IPS-18c (cell line): ENCODE results near the gene AOPEP.

Experiments
- H3K4me3 ChIP-seq: 2 replicates; pipeline ENCODE4 v1.7.0; 2013; ENCODE audit warnings: low read depth, mild to moderate bottlenecking, low read length, moderate library complexity; ENCODE audit not compliant: insufficient read depth
- H3K9me3 ChIP-seq: one replicate; pipeline ENCODE4 v1.6.1; 2013; ENCODE audit warnings: mild to moderate bottlenecking, low read length, moderate library complexity; ENCODE audit not compliant: control insufficient read depth, insufficient read depth

Gene AOPEP

GRCh38 chr9:94779031-94779430 lies 52.5 kb downstream of the AOPEP start:
- no peak overlapping the region for H3K4me3 ChIP-seq
- H3K9me3 ChIP-seq: no peaks in the 10 kb centered on the region

- no peaks in the 10 kb centered on the region for H3K9me3 ChIP-seq
- H3K4me3 ChIP-seq: no peak overlapping the region
Observed at GRCh38 chr9:94779693-94780290, 53.3 kb downstream of the AOPEP start.

GRCh38 chr9:94780516-94780950 lies 54.0 kb downstream of the AOPEP start:
- Histone ChIP-seq H3K4me3 (no peak overlapping the region), H3K9me3 (no peaks in the 10 kb centered on the region)

- Histone ChIP-seq H3K9me3 (no peaks in the 10 kb centered on the region), H3K4me3 (no peak overlapping the region)
Observed at GRCh38 chr9:94782355-94783101, 56.0 kb downstream of the AOPEP start.

- no peak overlapping the region for H3K4me3 ChIP-seq
- no peaks in the 10 kb centered on the region for H3K9me3 ChIP-seq
Observed at GRCh38 chr9:94783102-94783682, 56.7 kb downstream of the AOPEP start.

GRCh38 chr9:94783928-94784327 lies 57.4 kb downstream of the AOPEP start:
- H3K4me3 ChIP-seq: no peak overlapping the region
- no peaks in the 10 kb centered on the region for H3K9me3 ChIP-seq

GRCh38 chr9:94785215-94786169 lies 59.0 kb downstream of the AOPEP start:
- H3K9me3 ChIP-seq: no peaks in the 10 kb centered on the region
- no peak overlapping the region for H3K4me3 ChIP-seq

GRCh38 chr9:94786586-94786985 lies 60.1 kb downstream of the AOPEP start:
- H3K4me3 ChIP-seq: no peak overlapping the region
- no peaks in the 10 kb centered on the region for H3K9me3 ChIP-seq

- Histone ChIP-seq H3K9me3 (no peaks in the 10 kb centered on the region), H3K4me3 (no peak overlapping the region)
Observed at GRCh38 chr9:94787266-94787665, 60.8 kb downstream of the AOPEP start.

- Histone ChIP-seq H3K9me3 (no peaks in the 10 kb centered on the region), H3K4me3 (no peak overlapping the region)
Observed at GRCh38 chr9:94788570-94789105, 62.1 kb downstream of the AOPEP start.

GRCh38 chr9:94791435-94791834 lies 64.9 kb downstream of the AOPEP start:
- H3K4me3 ChIP-seq: no peak overlapping the region
- no peaks in the 10 kb centered on the region for H3K9me3 ChIP-seq

GRCh38 chr9:94792511-94792910 lies 66.0 kb downstream of the AOPEP start:
- no peak overlapping the region for H3K4me3 ChIP-seq
- no peaks in the 10 kb centered on the region for H3K9me3 ChIP-seq

- no peaks in the 10 kb centered on the region for H3K9me3 ChIP-seq
- H3K4me3 ChIP-seq: no peak overlapping the region
Observed at GRCh38 chr9:94794476-94795167, 68.1 kb downstream of the AOPEP start.

- Histone ChIP-seq H3K9me3 (no peaks in the 10 kb centered on the region), H3K4me3 (no peak overlapping the region)
Observed at GRCh38 chr9:94796687-94797086, 70.2 kb downstream of the AOPEP start.

GRCh38 chr9:94798201-94798600 lies 71.7 kb downstream of the AOPEP start:
- Histone ChIP-seq H3K9me3 (no peaks in the 10 kb centered on the region), H3K4me3 (no peak overlapping the region)

GRCh38 chr9:94798708-94799107 lies 72.2 kb downstream of the AOPEP start:
- H3K9me3 ChIP-seq: no peaks in the 10 kb centered on the region
- H3K4me3 ChIP-seq: no peak overlapping the region
